Left lobe of liver (tissue), 2 donors: ENCODE measurements around the gene ZNF202. TPM values are rescaled to one million over a fixed set of nuclear protein-coding genes. Genes with fewer than 3 reads are reported as not detected.
A peak's percentile ranks its signal among the peaks of the same experiment; 100 is the strongest.
"Not testable (repeated sequence)": the region's sequence is repeated elsewhere in the genome, so short reads cannot be mapped to it uniquely, and the experiment has no call there.

ENCODE experiments used
- ATAC-seq: fragments of 200-7000 bp; cut with Tn5 transposase; one replicate; pipeline ENCODE4 v1.9.1; 2020; ENCODE audit warnings: mild to moderate bottlenecking, moderate library complexity
- DNase-seq: peaks from one replicate; pipeline ENCODE4 v3.0.0-alpha.2; 2020; ENCODE audit warnings: low spot score
- total RNA-seq: library from RNA; stranded (reverse); gene quantifications from one replicate; pipeline ENCODE4 v1.2.1, GENCODE V29; 2021
- donor health status: DM: no; HTN: no; CAD: no; lungs with moderate emphysema.
- donor health status: DM: no; HTN: yes; CAD: no.

ZNF202 gene
- 3.4 TPM for total RNA-seq

- DNase-seq (peak; percentile 91), ATAC-seq (peak; percentile 99)
Observed at GRCh38 chr11:123741159-123742030, at the start of gene ZNF202. Gene ZNF202, minus strand, starts transcription at chr11:123741660. Its CDS starts 10,772 bp downstream, at chr11:123730888.

- no peak for DNase-seq
- ATAC-seq: no peak
Observed at GRCh38 chr11:123783536-123783935, 42.1 kb upstream of the ZNF202 start.

- no peak for ATAC-seq
- DNase-seq: no peak
Observed at GRCh38 chr11:123778511-123778910, 37.1 kb upstream of the ZNF202 start.

- ATAC-seq (no peak), DNase-seq (no peak)
Observed at GRCh38 chr11:123775715-123776549, 34.5 kb upstream of the ZNF202 start.

GRCh38 chr11:123775289-123775688 is 33.8 kb upstream of the ZNF202 start:
- DNase-seq (no peak), ATAC-seq (no peak)

GRCh38 chr11:123773959-123774358 is 32.5 kb upstream of the ZNF202 start:
- no peak for ATAC-seq
- no peak for DNase-seq

- DNase-seq: no peak
- no peak for ATAC-seq
Observed at GRCh38 chr11:123773026-123773425, 31.6 kb upstream of the ZNF202 start.

- no peak for DNase-seq
- no peak for ATAC-seq
Observed at GRCh38 chr11:123771664-123772063, 30.2 kb upstream of the ZNF202 start.

- ATAC-seq (no peak), DNase-seq (no peak)
Observed at GRCh38 chr11:123770712-123771111, 29.3 kb upstream of the ZNF202 start.

- ATAC-seq (no peak), DNase-seq (no peak)
Observed at GRCh38 chr11:123765601-123766000, 24.1 kb upstream of the ZNF202 start.

- ATAC-seq: no peak
- DNase-seq: no peak
Observed at GRCh38 chr11:123762422-123762821, 21.0 kb upstream of the ZNF202 start.

GRCh38 chr11:123760894-123761293 is 19.4 kb upstream of the ZNF202 start:
- DNase-seq (no peak), ATAC-seq (no peak)

GRCh38 chr11:123757976-123758375 is 16.5 kb upstream of the ZNF202 start:
- DNase-seq (no peak), ATAC-seq (no peak)

GRCh38 chr11:123755813-123756212 is 14.4 kb upstream of the ZNF202 start:
- DNase-seq (no peak), ATAC-seq (no peak)

GRCh38 chr11:123755344-123755743 is 13.9 kb upstream of the ZNF202 start:
- ATAC-seq (no peak), DNase-seq (no peak)

- ATAC-seq (no peak), DNase-seq (no peak)
Observed at GRCh38 chr11:123754101-123754568, 12.7 kb upstream of the ZNF202 start, which contains the start of gene OR6X1. Gene OR6X1, minus strand, starts transcription at chr11:123754518. Its CDS starts 0 bp downstream, at chr11:123754518.

GRCh38 chr11:123753110-123753509 is 11.7 kb upstream of the ZNF202 start:
- DNase-seq (no peak), ATAC-seq (no peak)

- ATAC-seq (no peak), DNase-seq (no peak)
Observed at GRCh38 chr11:123751781-123752180, 10.3 kb upstream of the ZNF202 start.

GRCh38 chr11:123748349-123748748 is 6.9 kb upstream of the ZNF202 start:
- not testable (repeated sequence) for DNase-seq, ATAC-seq

- no peak for ATAC-seq
- no peak for DNase-seq
Observed at GRCh38 chr11:123745764-123746451, 4.4 kb upstream of the ZNF202 start.

GRCh38 chr11:123742724-123743120 is 1.3 kb upstream of the ZNF202 start:
- DNase-seq (no peak), ATAC-seq (no peak)
